Measurements from ENCODE around the gene CD79B.
"Not testable (repeated sequence)": the region's sequence is repeated elsewhere in the genome, so short reads cannot be mapped to it uniquely, and the experiment has no call there.

- TF ChIP-seq EZH2 (IDR thresholded peaks at IDR 0.05; ENCODE audit: insufficient read depth, poor library complexity, severe bottlenecking); EZH2phosphoT487 (IDR thresholded peaks at IDR 0.05; ENCODE audit: insufficient read depth, low read depth): not testable (repeated sequence)
Measured at GRCh38 chr17:63922402-63922801, 9.7 kb downstream of the CD79B start.

Data from GM23248 (cell line).